GM12878 (cell line): ENCODE measurements around the gene RFLNA. TPM values are rescaled to one million over a fixed set of nuclear protein-coding genes. Genes with fewer than 3 reads are reported as not detected.

Source experiments
- ATAC-seq: fragments of 200-7000 bp; cut with Tn5 transposase; 3 replicates; pipeline ENCODE4 v1.9.1; 2020; ENCODE audit warnings: mild to moderate bottlenecking, moderate library complexity
- BruUV-seq: library from RNA; stranded (reverse); fragments of 400-500 nt; replicated peaks from 2 replicates; lab custom pipeline; 2021; lab: Mats Ljungman, UMichigan
- CTCF ChIA-PET: fragments of 300-600 bp; sonication (Branson Sonifier 250); formaldehyde crosslinking; extraction: SDS; loops from one replicate; lab custom pipeline; 2021; ENCODE audit warnings: inconsistent platforms; lab: Yijun Ruan, JAX
- POLR2A ChIA-PET: fragments of 350-600 bp; formaldehyde crosslinking; extraction: SDS; loops from one replicate; lab custom pipeline; 2021; ENCODE audit warnings: inconsistent platforms; lab: Charles Lee
- RAD21 ChIA-PET: fragments of 300-600 bp; sonication (Branson Sonifier 250); formaldehyde crosslinking; loops from one replicate; lab custom pipeline; 2023; ENCODE audit warnings: antibody characterized with exemption; ENCODE audit not compliant: unreplicated experiment; lab: Charles Lee
- SMC1A ChIA-PET: fragments of 300-600 bp; sonication (Branson Sonifier 250); formaldehyde crosslinking; loops from one replicate; lab custom pipeline; 2023; ENCODE audit not compliant: unreplicated experiment, uncharacterized antibody; lab: Charles Lee
- DNase-seq: peaks from one replicate; pipeline ENCODE4 v3.0.0-alpha.2; 2011; ENCODE audit warnings: low read depth, low spot score
- FAIRE-seq: peaks from 3 replicates; lab custom pipeline; 2011; peaks lifted over from hg19 to GRCh38; lab: Jason Lieb, UNC
- H2AFZ ChIP-seq: 2 replicates; pipeline ENCODE4 v1.6.0; 2011; ENCODE audit warnings: low read depth, low read length, control low read depth; ENCODE audit not compliant: control insufficient read depth
- H3K27ac ChIP-seq: 2 replicates; pipeline ENCODE4 v1.5.1; 2011; ENCODE audit warnings: control low read depth; ENCODE audit not compliant: control insufficient read depth, insufficient read depth
- H3K27me3 ChIP-seq, 2 experiments: replicated peaks in 1 of 2; 2 replicates each; pipeline versions ENCODE4 v1.6.0 to v1.6.1; 2011; ENCODE audit warnings: low read length in 1 of 2; ENCODE audit not compliant: control insufficient read depth in 2 of 2, insufficient read depth in 2 of 2
- H3K36me3 ChIP-seq, 2 experiments: 2 replicates each; pipeline ENCODE4 v1.5.1; 2011; ENCODE audit warnings: low read length in 1 of 2; ENCODE audit not compliant: control insufficient read depth in 2 of 2, insufficient read depth in 2 of 2
- H3K4me1 ChIP-seq: 2 replicates; pipeline ENCODE4 v1.6.1; 2011; ENCODE audit warnings: mild to moderate bottlenecking, low read length, moderate library complexity, mixed read lengths; ENCODE audit not compliant: control insufficient read depth, insufficient read depth
- H3K4me2 ChIP-seq: 2 replicates; pipeline ENCODE4 v1.6.0; 2011; ENCODE audit warnings: control low read depth; ENCODE audit not compliant: control insufficient read depth, insufficient read depth
- H3K4me3 ChIP-seq: fragments of 200-600 bp; sonication (generic); 2 replicates; pipeline ENCODE4 v1.5.1; 2016
- H3K79me2 ChIP-seq: 2 replicates; pipeline ENCODE4 v1.6.0; 2011; ENCODE audit warnings: low read length; ENCODE audit not compliant: control insufficient read depth, insufficient read depth
- H3K9ac ChIP-seq: 2 replicates; pipeline ENCODE4 v1.8.0; 2011; ENCODE audit warnings: low read length, control low read depth, mixed read lengths; ENCODE audit not compliant: control insufficient read depth, insufficient read depth
- H3K9me3 ChIP-seq: replicated peaks from 3 replicates; pipeline ENCODE4 v1.5.1; 2011; ENCODE audit warnings: mild to moderate bottlenecking, low read length; ENCODE audit not compliant: control insufficient read depth, insufficient read depth
- H4K20me1 ChIP-seq: 2 replicates; pipeline ENCODE4 v1.6.0; 2011; ENCODE audit not compliant: control insufficient read depth, insufficient read depth
- FOS ChIP-seq: IDR thresholded peaks from 3 replicates; pipeline ENCODE4 v1.6.1; 2011; ENCODE audit warnings: borderline replicate concordance; ENCODE audit not compliant: insufficient read length; ENCODE audit errors: extremely low read depth
- GATAD2B ChIP-seq: fragments of 450-650 bp; conservative IDR thresholded peaks from 2 replicates; pipeline ENCODE4 v1.6.1; 2017; ENCODE audit warnings: low read depth, mild to moderate bottlenecking, moderate library complexity
- JUNB ChIP-seq: IDR thresholded peaks from 2 replicates; pipeline ENCODE4 v1.6.1; 2016; ENCODE audit warnings: antibody characterized with exemption, mild to moderate bottlenecking
- SPI1 ChIP-seq: IDR thresholded peaks from 2 replicates; pipeline ENCODE4 v1.6.1; 2011; ENCODE audit warnings: low read depth, mild to moderate bottlenecking, low read length, moderate library complexity, borderline replicate concordance; ENCODE audit not compliant: insufficient read depth
- SRF ChIP-seq, 2 experiments: IDR thresholded peaks; 2 replicates each; pipeline ENCODE4 v1.6.1; 2011; ENCODE audit warnings: low read depth in 2 of 2, low read length in 2 of 2, mild to moderate bottlenecking in 1 of 2, moderate library complexity in 1 of 2
- SUZ12 ChIP-seq: fragments of 200-600 bp; sonication (generic); IDR thresholded peaks from one replicate; pipeline ENCODE4 v1.6.1; 2018; ENCODE audit warnings: antibody characterized with exemption, mild to moderate bottlenecking; ENCODE audit not compliant: unreplicated experiment
- TCF3 ChIP-seq: IDR thresholded peaks from 2 replicates; pipeline ENCODE4 v1.6.1; 2012; ENCODE audit warnings: low read depth, mild to moderate bottlenecking, low read length, borderline replicate concordance; ENCODE audit not compliant: insufficient read depth
- ZZZ3 ChIP-seq: IDR thresholded peaks from 2 replicates; pipeline ENCODE4 v1.6.1; 2011; ENCODE audit warnings: low read depth; ENCODE audit not compliant: control insufficient read depth, insufficient read length
- WGBS: methylation state at CpG from one replicate; pipeline ENCODE4 v1.1.6; 2016; ENCODE audit warnings: low lambda C conversion rate; ENCODE audit not compliant: insufficient replicate concordance, insufficient coverage; ENCODE audit errors: missing lambda C conversion rate; 5-methylcytosine and 5-hydroxymethylcytosine counted together
- in situ Hi-C: fragments of 300-500 bp; cut with MboI; formaldehyde crosslinking; loops from 9 replicates; pipeline ENCODE4 v1.14.3; 2018; ENCODE audit warnings: mixed read lengths
- intact Hi-C: fragments of 100-400 bp; cut with micrococcal nuclease; formaldehyde crosslinking; loops from one replicate; pipeline ENCODE4 v1.14.2; 2022; ENCODE audit not compliant: unreplicated experiment
- polyA plus RNA-seq, 11 experiments: library from polyadenylated mRNA; depleted of rRNA in 4 of 11; unstranded in 6 of 11; stranded (reverse) in 5 of 11; fragments of >200 nt; fragmentation: Nextera tagmentation in 4 of 11; fragmentation: Illumina TruSeq in 1 of 11; extraction: Ambion mirVana in 4 of 11; extraction: Trizol in 1 of 11; gene quantifications; 1 replicate in 1 of 11; 2 replicates in 10 of 11; pipeline versions ENCODE4 v1.2.1 to v1.2.3, GENCODE V29; 2011 to 2016; ENCODE audit warnings: inconsistent platforms in 2 of 11, missing spikeins in 2 of 11, low read depth in 1 of 11
- total RNA-seq, 4 experiments: library from RNA; depleted of rRNA in 3 of 4; stranded (reverse); fragments of >200 nt in 3 of 4; fragmentation: Illumina TruSeq in 1 of 4; extraction: Trizol in 1 of 4; gene quantifications; 2 replicates each; pipeline versions ENCODE4 v1.2.1 to v1.2.3, GENCODE V29; 2013 to 2021
- TF ChIP-seq, protein P1 (sequence below): fragments of 450-650 bp; formaldehyde crosslinking; IDR thresholded peaks from 2 replicates; pipeline ENCODE4 v1.4.0; 2020; ENCODE audit warnings: mild to moderate bottlenecking, moderate library complexity
- TF ChIP-seq, protein P2 (sequence below): fragments of 450-650 bp; IDR thresholded peaks from 2 replicates; pipeline ENCODE4 v1.6.1; 2018; ENCODE audit warnings: borderline replicate concordance, mild to moderate bottlenecking; ENCODE audit not compliant: partially characterized antibody
- TF ChIP-seq, protein P3 (sequence below): fragments of 450-650 bp; IDR thresholded peaks from 2 replicates; pipeline ENCODE4 v1.6.1; 2017; ENCODE audit warnings: low read depth, mild to moderate bottlenecking, moderate library complexity

RFLNA gene
- total and polyA plus RNA-seq, 10 of the 15 experiments (the other 5 are each of a cell fraction or from before 2014, with no cell fraction given), result 0.08 TPM; not detected in 9

DNA sequence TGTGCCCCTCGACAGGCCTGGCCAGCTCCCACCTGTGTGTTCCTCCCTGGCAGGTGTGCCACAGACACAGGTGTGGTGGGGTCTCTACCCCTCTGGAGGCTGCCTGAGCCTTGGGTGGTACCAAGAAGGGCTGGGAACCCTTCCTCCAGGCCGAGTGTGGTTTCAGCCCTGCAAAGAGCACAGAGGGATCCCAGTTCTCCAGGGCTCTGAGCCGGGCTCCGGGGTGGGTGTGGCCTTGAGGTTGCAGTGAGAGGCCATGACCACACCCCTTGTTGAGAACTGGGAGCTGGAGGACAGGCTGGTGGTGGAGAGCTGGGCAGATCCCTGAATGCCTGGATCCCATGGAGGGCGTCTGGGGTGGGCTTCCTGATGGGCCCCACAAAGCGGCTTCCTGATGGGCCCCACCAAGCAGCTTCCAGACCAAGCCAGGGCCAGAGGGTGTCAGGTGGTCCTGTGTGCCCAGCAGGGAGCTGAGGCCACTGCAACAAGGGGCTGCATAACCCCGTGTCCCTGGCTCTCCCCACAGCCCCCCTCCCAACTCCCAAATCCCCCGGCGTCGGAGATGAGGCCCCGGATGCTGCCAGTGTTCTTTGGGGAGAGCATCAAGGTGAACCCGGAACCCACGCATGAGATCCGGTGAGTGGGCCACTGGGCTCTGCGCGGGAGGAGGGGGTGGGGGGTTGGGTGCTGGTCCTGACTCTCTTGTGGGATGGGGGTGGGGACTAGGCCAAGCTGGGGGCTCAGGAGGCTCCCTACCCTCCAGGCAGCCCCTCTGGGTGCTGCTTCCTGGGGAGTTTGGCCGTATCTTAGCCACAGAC, 16.6 kb downstream of the RFLNA start:
- SMC1A ChIA-PET, result no interaction called here
- intact Hi-C loops, result no loop called here
- no peak overlapping the region for H3K27ac ChIP-seq
- H3K36me3 ChIP-seq, result no peaks in the 10 kb centered on the region
- no TSS peak for BruUV-seq
- H3K4me1 ChIP-seq, result no peaks in the 10 kb centered on the region
- RAD21 ChIA-PET, result no interaction called here
- H3K27me3 ChIP-seq, result no peaks in the 10 kb centered on the region
- no peak overlapping the region for H2AFZ ChIP-seq
- WGBS, result 56% methylated on average over 17 of the region's 17 CpGs
- POLR2A ChIA-PET, result no interaction called here
- no peak overlapping the region for H3K9ac ChIP-seq
- H3K4me3 ChIP-seq, result no peak overlapping the region
- no peaks in the 10 kb centered on the region for H3K79me2 ChIP-seq
- no peak for ATAC-seq
- no peaks in the 10 kb centered on the region for H4K20me1 ChIP-seq
- no peak for FAIRE-seq
- CTCF ChIA-PET, result no interaction called here
- TF ChIP-seq, protein P1, sequence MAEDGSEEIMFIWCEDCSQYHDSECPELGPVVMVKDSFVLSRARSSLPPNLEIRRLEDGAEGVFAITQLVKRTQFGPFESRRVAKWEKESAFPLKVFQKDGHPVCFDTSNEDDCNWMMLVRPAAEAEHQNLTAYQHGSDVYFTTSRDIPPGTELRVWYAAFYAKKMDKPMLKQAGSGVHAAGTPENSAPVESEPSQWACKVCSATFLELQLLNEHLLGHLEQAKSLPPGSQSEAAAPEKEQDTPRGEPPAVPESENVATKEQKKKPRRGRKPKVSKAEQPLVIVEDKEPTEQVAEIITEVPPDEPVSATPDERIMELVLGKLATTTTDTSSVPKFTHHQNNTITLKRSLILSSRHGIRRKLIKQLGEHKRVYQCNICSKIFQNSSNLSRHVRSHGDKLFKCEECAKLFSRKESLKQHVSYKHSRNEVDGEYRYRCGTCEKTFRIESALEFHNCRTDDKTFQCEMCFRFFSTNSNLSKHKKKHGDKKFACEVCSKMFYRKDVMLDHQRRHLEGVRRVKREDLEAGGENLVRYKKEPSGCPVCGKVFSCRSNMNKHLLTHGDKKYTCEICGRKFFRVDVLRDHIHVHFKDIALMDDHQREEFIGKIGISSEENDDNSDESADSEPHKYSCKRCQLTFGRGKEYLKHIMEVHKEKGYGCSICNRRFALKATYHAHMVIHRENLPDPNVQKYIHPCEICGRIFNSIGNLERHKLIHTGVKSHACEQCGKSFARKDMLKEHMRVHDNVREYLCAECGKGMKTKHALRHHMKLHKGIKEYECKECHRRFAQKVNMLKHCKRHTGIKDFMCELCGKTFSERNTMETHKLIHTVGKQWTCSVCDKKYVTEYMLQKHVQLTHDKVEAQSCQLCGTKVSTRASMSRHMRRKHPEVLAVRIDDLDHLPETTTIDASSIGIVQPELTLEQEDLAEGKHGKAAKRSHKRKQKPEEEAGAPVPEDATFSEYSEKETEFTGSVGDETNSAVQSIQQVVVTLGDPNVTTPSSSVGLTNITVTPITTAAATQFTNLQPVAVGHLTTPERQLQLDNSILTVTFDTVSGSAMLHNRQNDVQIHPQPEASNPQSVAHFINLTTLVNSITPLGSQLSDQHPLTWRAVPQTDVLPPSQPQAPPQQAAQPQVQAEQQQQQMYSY, result no peak
- TF ChIP-seq, protein P2, sequence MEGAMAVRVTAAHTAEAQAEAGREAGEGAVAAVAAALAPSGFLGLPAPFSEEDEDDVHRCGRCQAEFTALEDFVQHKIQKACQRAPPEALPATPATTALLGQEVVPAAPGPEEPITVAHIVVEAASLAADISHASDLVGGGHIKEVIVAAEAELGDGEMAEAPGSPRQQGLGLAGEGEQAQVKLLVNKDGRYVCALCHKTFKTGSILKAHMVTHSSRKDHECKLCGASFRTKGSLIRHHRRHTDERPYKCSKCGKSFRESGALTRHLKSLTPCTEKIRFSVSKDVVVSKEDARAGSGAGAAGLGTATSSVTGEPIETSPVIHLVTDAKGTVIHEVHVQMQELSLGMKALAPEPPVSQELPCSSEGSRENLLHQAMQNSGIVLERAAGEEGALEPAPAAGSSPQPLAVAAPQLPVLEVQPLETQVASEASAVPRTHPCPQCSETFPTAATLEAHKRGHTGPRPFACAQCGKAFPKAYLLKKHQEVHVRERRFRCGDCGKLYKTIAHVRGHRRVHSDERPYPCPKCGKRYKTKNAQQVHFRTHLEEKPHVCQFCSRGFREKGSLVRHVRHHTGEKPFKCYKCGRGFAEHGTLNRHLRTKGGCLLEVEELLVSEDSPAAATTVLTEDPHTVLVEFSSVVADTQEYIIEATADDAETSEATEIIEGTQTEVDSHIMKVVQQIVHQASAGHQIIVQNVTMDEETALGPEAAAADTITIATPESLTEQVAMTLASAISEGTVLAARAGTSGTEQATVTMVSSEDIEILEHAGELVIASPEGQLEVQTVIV, result no peak
- no peak for TF ChIP-seq SUZ12
- no peak for TF ChIP-seq FOS
- TF ChIP-seq GATAD2B, result no peak
- TF ChIP-seq SPI1, result no peak
- TF ChIP-seq, protein P3, sequence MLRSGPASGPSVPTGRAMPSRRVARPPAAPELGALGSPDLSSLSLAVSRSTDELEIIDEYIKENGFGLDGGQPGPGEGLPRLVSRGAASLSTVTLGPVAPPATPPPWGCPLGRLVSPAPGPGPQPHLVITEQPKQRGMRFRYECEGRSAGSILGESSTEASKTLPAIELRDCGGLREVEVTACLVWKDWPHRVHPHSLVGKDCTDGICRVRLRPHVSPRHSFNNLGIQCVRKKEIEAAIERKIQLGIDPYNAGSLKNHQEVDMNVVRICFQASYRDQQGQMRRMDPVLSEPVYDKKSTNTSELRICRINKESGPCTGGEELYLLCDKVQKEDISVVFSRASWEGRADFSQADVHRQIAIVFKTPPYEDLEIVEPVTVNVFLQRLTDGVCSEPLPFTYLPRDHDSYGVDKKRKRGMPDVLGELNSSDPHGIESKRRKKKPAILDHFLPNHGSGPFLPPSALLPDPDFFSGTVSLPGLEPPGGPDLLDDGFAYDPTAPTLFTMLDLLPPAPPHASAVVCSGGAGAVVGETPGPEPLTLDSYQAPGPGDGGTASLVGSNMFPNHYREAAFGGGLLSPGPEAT, result no peak
- TF ChIP-seq TCF3, result no peak
- TF ChIP-seq JUNB, result no peak
- TF ChIP-seq ZZZ3, result no peak
- TF ChIP-seq SRF (IDR thresholded peaks at IDR 0.05; ENCODE audit: low read depth in 2 of 2, low read length in 2 of 2), result no peak
- DNase-seq, result no peak
- no peaks in the 10 kb centered on the region for H3K9me3 ChIP-seq
- no peak overlapping the region for H3K4me2 ChIP-seq
- in situ Hi-C loops, result no loop called here
